Left renal pelvis (tissue), 4 donors: ENCODE data around the gene HES4. TPM values are rescaled to one million over a fixed set of nuclear protein-coding genes. Genes with fewer than 3 reads are reported as not detected.

Source experiments
- DNase-seq, 4 donors: peaks; one replicate each; pipeline ENCODE4 v3.0.0-alpha.2; 2013; ENCODE audit warnings: low read depth in 4 of 4, low spot score in 3 of 4
- polyA plus RNA-seq, 4 donors: library from polyadenylated mRNA; unstranded; fragments of 120-200 nt; gene quantifications; one replicate each; pipeline ENCODE4 v1.2.1, GENCODE V29; 2013; ENCODE audit not compliant: insufficient read length in 4 of 4

HES4 gene
- polyA plus RNA-seq, 4 donors: 5.5 to 38.1 (median 17.4) TPM

GRCh38 chr1:954927-955326, 45.0 kb downstream of the HES4 start:
- DNase-seq: no peak

GRCh38 chr1:953524-954320, 46.2 kb downstream of the HES4 start:
- DNase-seq: no peak

- DNase-seq: no peak
Observed at GRCh38 chr1:952603-953002, 47.3 kb downstream of the HES4 start.

- DNase-seq: no peak
Observed at GRCh38 chr1:952201-952600, 47.7 kb downstream of the HES4 start.

- no peak for DNase-seq
Observed at GRCh38 chr1:951364-951763, 48.5 kb downstream of the HES4 start.

GRCh38 chr1:950881-951280, 49.0 kb downstream of the HES4 start:
- no peak for DNase-seq

- DNase-seq: no peak
Observed at GRCh38 chr1:950268-950667, 49.6 kb downstream of the HES4 start.

Other genes with a start within 250 kb of the HES4 start
- gene SAMD11, start 76.2 kb downstream of the HES4 start, polyA plus RNA-seq: 10 to 100 TPM; 43.9 to 94.8 (median 63.0) TPM
- 10 to 100 TPM; 37.7 to 67.3 (median 56.9) TPM for gene NOC2L, start 40.8 kb downstream of the HES4 start, polyA plus RNA-seq
- 10 to 100 TPM in 1 of 4 donors, 1 to 10 TPM in 3; 8.1 to 17.6 (median 9.3) TPM for gene KLHL17, start 39.5 kb downstream of the HES4 start, polyA plus RNA-seq
- gene PLEKHN1, start 33.6 kb downstream of the HES4 start, polyA plus RNA-seq: under 1 TPM in 3 of 4 donors, not detected in 1; 0.14 to 0.90 (median 0.43) TPM
- gene PERM1, start 18.0 kb downstream of the HES4 start, polyA plus RNA-seq: under 1 TPM in 3 of 4 donors, not detected in 1; 0.23 to 0.43 (median 0.32) TPM
- 10 to 100 TPM in 3 of 4 donors, 1 to 10 TPM in 1; 9.6 to 17.1 (median 13.6) TPM for gene ISG15, start 13.4 kb upstream of the HES4 start, polyA plus RNA-seq
- 100 to 1,000 TPM in 3 of 4 donors, 10 to 100 TPM in 1; 60.6 to 306 (median 204) TPM for gene AGRN, start 20.0 kb upstream of the HES4 start, polyA plus RNA-seq
- under 1 TPM in 3 of 4 donors, not detected in 1; 0.23 to 0.85 (median 0.70) TPM for gene RNF223, start 74.2 kb upstream of the HES4 start, polyA plus RNA-seq
- 10 to 100 TPM in 1 of 4 donors, 1 to 10 TPM in 3; 7.0 to 19.3 (median 7.2) TPM for gene C1orf159, start 116.0 kb upstream of the HES4 start, polyA plus RNA-seq
- gene TTLL10, start 173.8 kb upstream of the HES4 start, polyA plus RNA-seq: under 1 TPM in 3 of 4 donors, not detected in 1; 0.43 to 0.86 (median 0.79) TPM
- gene TNFRSF18, start 206.5 kb upstream of the HES4 start, polyA plus RNA-seq: under 1 TPM; 0.26 to 0.72 (median 0.51) TPM
- gene TNFRSF4, start 214.1 kb upstream of the HES4 start, polyA plus RNA-seq: 1 to 10 TPM; 1.5 to 2.7 (median 1.8) TPM
- 100 to 1,000 TPM; 120 to 139 (median 128) TPM for gene SDF4, start 231.9 kb upstream of the HES4 start, polyA plus RNA-seq
- gene B3GALT6, start 232.1 kb upstream of the HES4 start, polyA plus RNA-seq: 10 to 100 TPM; 15.8 to 22.2 (median 20.6) TPM
- 10 to 100 TPM in 1 of 4 donors, 1 to 10 TPM in 3; 4.1 to 17.4 (median 8.5) TPM for gene C1QTNF12, start 246.6 kb upstream of the HES4 start, polyA plus RNA-seq